Omental fat pad (tissue), 4 donors: ENCODE results near the gene GPR84. TPM values are rescaled to one million over a fixed set of nuclear protein-coding genes. Genes with fewer than 3 reads are reported as not detected.

Source experiments
- ATAC-seq: fragments of 150-250 bp; one replicate; pipeline ENCODE4 v1.9.1; 2016; ENCODE audit warnings: mild to moderate bottlenecking, moderate library complexity; ENCODE audit not compliant: low FRiP score
- DNase-seq: peaks from one replicate; pipeline ENCODE4 v3.0.0-alpha.2; 2019; ENCODE audit warnings: low spot score
- total RNA-seq, 4 donors: library from RNA; depleted of rRNA; stranded (reverse); fragments of >200 nt; gene quantifications; one replicate each; pipeline ENCODE4 v1.1.0, GENCODE V29; 2016
- TF ChIP-seq, protein P1 (sequence below), 3 donors: fragments of 450-650 bp; IDR thresholded peaks; one replicate each; pipeline ENCODE4 v1.5.1; 2016 to 2017; ENCODE audit warnings: antibody characterized with exemption in 3 of 3, mild to moderate bottlenecking in 3 of 3, moderate library complexity in 2 of 3

The GPR84 gene
- total RNA-seq, 4 donors from 2014 or later: 1.0 to 3.5 (median 2.9) TPM; not detected in 1

- TF ChIP-seq, protein P1, sequence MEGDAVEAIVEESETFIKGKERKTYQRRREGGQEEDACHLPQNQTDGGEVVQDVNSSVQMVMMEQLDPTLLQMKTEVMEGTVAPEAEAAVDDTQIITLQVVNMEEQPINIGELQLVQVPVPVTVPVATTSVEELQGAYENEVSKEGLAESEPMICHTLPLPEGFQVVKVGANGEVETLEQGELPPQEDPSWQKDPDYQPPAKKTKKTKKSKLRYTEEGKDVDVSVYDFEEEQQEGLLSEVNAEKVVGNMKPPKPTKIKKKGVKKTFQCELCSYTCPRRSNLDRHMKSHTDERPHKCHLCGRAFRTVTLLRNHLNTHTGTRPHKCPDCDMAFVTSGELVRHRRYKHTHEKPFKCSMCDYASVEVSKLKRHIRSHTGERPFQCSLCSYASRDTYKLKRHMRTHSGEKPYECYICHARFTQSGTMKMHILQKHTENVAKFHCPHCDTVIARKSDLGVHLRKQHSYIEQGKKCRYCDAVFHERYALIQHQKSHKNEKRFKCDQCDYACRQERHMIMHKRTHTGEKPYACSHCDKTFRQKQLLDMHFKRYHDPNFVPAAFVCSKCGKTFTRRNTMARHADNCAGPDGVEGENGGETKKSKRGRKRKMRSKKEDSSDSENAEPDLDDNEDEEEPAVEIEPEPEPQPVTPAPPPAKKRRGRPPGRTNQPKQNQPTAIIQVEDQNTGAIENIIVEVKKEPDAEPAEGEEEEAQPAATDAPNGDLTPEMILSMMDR (IDR thresholded peaks at IDR 0.05): peak in 1 of 3 donors; percentile 70
- peak; percentile 85 for DNase-seq
- peak; percentile 49 for ATAC-seq
These were observed 4.7 kb upstream of the GPR84 start for GRCh38 chr12:54368709-54369596.

DNA sequence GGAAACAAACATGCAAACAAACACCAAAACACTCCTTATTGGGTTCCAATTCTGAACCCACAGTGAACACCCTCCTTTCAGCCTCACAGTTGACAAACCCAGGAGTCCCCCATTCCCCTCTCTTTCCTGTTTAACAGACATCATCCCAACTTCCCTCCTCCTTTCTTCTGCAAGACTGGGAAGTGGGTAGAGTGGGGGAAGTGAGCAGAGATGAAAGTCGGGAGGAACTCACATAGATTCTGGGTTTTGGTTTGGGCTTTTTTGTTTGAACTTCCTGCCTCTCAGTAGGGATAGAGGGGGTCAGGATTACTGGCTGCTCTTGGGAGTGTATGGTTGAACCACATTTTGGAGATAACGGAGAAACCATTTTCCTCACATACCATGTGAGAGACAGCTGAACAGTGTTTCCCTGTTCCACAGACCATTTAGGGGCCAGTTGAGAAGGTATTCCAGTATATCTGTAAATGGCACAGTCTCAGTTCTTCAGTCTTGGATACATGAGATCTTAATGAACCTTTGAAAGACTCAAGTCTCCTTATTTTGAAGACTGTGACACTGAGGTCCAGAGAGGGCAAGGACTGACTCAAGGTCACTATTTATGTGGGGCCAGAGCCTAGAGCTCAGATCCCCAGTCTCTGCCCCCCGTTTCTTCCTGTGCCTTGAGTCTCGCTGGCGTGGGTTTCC lies 3.9 kb upstream of the GPR84 start:
- DNase-seq (no peak), ATAC-seq (no peak)
- TF ChIP-seq, protein P1 (IDR thresholded peaks at IDR 0.05): no peak

- DNase-seq (no peak), ATAC-seq (no peak)
- TF ChIP-seq, protein P1 (IDR thresholded peaks at IDR 0.05): no peak
These were observed 668 bp downstream of the GPR84 start for GRCh38 chr12:54363618-54364017.

GRCh38 chr12:54363047-54363446 lies 1.2 kb downstream of the GPR84 start:
- TF ChIP-seq, protein P1 (IDR thresholded peaks at IDR 0.05): no peak
- ATAC-seq: no peak
- no peak for DNase-seq

DNA sequence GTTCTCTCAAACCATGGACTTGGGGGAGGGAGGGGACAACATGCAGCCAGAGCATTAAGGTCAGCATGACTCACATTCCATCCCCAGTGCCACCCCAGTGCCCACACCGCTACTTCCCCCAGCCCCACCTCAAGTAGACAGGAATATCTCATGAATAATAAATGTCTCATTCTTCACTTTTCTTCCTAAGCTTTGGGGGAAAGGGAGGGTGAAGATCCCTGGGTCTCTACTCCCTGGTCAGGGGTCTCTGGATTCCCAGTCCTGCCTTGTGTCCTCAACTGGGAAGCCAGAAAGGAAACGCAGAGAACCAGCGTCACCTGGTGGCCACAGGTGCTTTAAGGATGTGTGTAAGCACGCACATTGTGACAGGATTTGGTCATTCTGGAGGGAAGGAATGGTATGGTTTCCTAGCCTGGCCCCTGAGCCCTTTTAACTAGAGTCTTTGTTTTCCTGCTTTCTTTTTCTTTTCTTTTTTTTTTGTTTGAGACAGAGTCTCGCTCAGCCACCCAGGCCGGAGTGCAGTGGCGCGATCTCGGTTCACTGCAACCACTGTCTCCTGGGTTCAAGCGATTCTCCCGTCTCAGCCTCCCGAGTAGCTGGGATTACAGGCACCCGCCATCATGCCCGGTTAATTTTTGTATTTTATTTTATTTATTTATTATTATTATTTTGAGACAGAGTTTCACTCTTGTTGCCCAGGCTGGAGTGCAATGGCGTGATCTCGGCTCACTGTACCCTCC lies 3.4 kb downstream of the GPR84 start:
- no peak for ATAC-seq
- TF ChIP-seq, protein P1 (IDR thresholded peaks at IDR 0.05): no peak
- DNase-seq: no peak

DNA sequence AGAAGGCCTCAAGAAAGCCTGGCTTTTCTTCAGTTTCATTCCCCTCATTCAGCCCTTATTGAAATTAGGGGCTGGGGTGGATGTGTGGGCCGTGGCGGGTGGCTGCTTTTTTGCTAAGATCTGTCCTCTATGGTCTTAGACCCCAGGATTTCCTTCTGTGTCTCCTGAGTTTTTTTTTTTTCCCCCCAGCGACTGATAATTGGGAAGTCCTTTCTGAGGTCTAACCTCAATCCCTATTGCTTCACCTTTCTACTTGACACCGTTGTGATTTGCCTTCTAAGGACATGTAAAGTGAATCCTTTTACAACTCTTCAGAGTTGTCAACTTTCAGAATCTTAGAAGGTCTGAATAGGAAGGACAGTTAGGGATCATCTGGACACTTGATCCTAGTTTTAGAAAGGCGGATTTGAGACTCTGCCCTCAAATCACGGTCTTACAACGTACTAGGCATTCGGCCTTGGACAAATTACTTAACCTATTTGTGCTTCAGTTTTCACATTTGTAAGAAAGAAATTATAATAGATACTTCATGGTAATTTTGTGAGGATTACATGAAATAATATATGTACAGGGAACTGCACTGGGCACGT lies 4.4 kb downstream of the GPR84 start:
- TF ChIP-seq, protein P1 (IDR thresholded peaks at IDR 0.05): no peak
- ATAC-seq (no peak), DNase-seq (no peak)
